Trophoblast cell (in vitro differentiated cells and primary cell): Measurements from ENCODE around the gene SLC6A8.

Experiments
- DNase-seq, 2 donors: peaks; one replicate each; pipeline ENCODE4 v3.0.0-alpha.2; 2016
- H2AFZ ChIP-seq: 2 replicates; pipeline ENCODE4 v1.6.1; 2013; ENCODE audit warnings: low read length, moderate library complexity, mild to moderate bottlenecking; ENCODE audit not compliant: insufficient read depth, poor library complexity
- H2AK5ac ChIP-seq: 2 replicates; pipeline ENCODE4 v1.6.1; 2013; ENCODE audit warnings: mild to moderate bottlenecking, low read length
- H2BK120ac ChIP-seq: 2 replicates; pipeline ENCODE4 v1.6.1; 2013; ENCODE audit warnings: low read length, mild to moderate bottlenecking, moderate library complexity; ENCODE audit not compliant: insufficient read depth, poor library complexity
- H2BK12ac ChIP-seq: 2 replicates; pipeline ENCODE4 v1.6.1; 2013; ENCODE audit warnings: mild to moderate bottlenecking, low read length, moderate library complexity
- H2BK5ac ChIP-seq: 2 replicates; pipeline ENCODE4 v1.6.1; 2013; ENCODE audit warnings: low read length, low read depth, moderate library complexity, mild to moderate bottlenecking; ENCODE audit not compliant: poor library complexity
- H3K14ac ChIP-seq: 2 replicates; pipeline ENCODE4 v1.6.1; 2013; ENCODE audit warnings: mild to moderate bottlenecking, low read length
- H3K18ac ChIP-seq: 2 replicates; pipeline ENCODE4 v1.6.1; 2013; ENCODE audit warnings: mild to moderate bottlenecking, low read length
- H3K23ac ChIP-seq: 2 replicates; pipeline ENCODE4 v1.6.1; 2013; ENCODE audit warnings: low read length
- H3K27ac ChIP-seq: 2 replicates; pipeline ENCODE4 v1.5.1; 2013; ENCODE audit warnings: low read depth, mild to moderate bottlenecking, inconsistent platforms, low read length, moderate library complexity
- H3K27me3 ChIP-seq: 2 replicates; pipeline ENCODE4 v1.6.1; 2013; ENCODE audit warnings: inconsistent platforms, mild to moderate bottlenecking, low read length, moderate library complexity; ENCODE audit not compliant: insufficient read depth
- H3K36me3 ChIP-seq, 2 experiments: 1 replicate in 1 of 2; 2 replicates in 1 of 2; pipeline ENCODE4 v1.6.1; 2013; ENCODE audit warnings: low read length in 2 of 2, mild to moderate bottlenecking in 2 of 2, moderate library complexity in 1 of 2; ENCODE audit not compliant: insufficient read depth in 2 of 2, control insufficient read depth in 1 of 2
- H3K4ac ChIP-seq: 2 replicates; pipeline ENCODE4 v1.6.1; 2013; ENCODE audit warnings: low read depth, mild to moderate bottlenecking, low read length, moderate library complexity
- H3K4me1 ChIP-seq, 2 experiments: 1 replicate in 1 of 2; 2 replicates in 1 of 2; pipeline ENCODE4 v1.6.1; 2013; ENCODE audit warnings: low read length in 2 of 2, mild to moderate bottlenecking in 2 of 2, moderate library complexity in 1 of 2; ENCODE audit not compliant: insufficient read depth in 2 of 2, control insufficient read depth in 1 of 2
- H3K4me2 ChIP-seq: 2 replicates; pipeline ENCODE4 v1.6.1; 2013; ENCODE audit warnings: inconsistent platforms, mild to moderate bottlenecking, low read length, moderate library complexity
- H3K4me3 ChIP-seq: 2 replicates; pipeline ENCODE4 v1.5.1; 2013; ENCODE audit warnings: mild to moderate bottlenecking, low read depth, low read length, inconsistent platforms
- H3K79me1 ChIP-seq: one replicate; pipeline ENCODE4 v1.6.1; 2013; ENCODE audit warnings: low read length
- H3K79me2 ChIP-seq: 2 replicates; pipeline ENCODE4 v1.6.1; 2013; ENCODE audit warnings: low read length, mild to moderate bottlenecking; ENCODE audit not compliant: control insufficient read depth, insufficient read depth, poor library complexity
- H3K9ac ChIP-seq: 2 replicates; pipeline ENCODE4 v1.6.1; 2013; ENCODE audit warnings: mild to moderate bottlenecking, low read length
- H3K9me3 ChIP-seq: 2 replicates; pipeline ENCODE4 v1.6.1; 2013; ENCODE audit warnings: low read depth, mild to moderate bottlenecking, control low read depth, inconsistent platforms, low read length; ENCODE audit not compliant: insufficient read depth
- H4K12ac ChIP-seq: 2 replicates; pipeline ENCODE4 v1.6.1; 2013; ENCODE audit warnings: low read depth, mild to moderate bottlenecking, low read length, moderate library complexity
- H4K8ac ChIP-seq: 2 replicates; pipeline ENCODE4 v1.6.1; 2013; ENCODE audit warnings: low read depth, mild to moderate bottlenecking, low read length, moderate library complexity
- H4K91ac ChIP-seq: one replicate; pipeline ENCODE4 v1.6.1; 2013; ENCODE audit warnings: low read depth, mild to moderate bottlenecking, low read length, moderate library complexity
- WGBS: extraction: QIAGEN DNeasy Blood & Tissue Kit; methylation state at CpG from one replicate; pipeline ENCODE4 v1.1.7; 2013; ENCODE audit warnings: missing lambda C conversion rate; ENCODE audit not compliant: insufficient read length, insufficient coverage; ENCODE audit errors: extremely low coverage; 5-methylcytosine and 5-hydroxymethylcytosine counted together

The SLC6A8 gene

GRCh38 chrX:153738056-153738605 lies 50.4 kb downstream of the SLC6A8 start:
- no peak overlapping the region for H3K9ac ChIP-seq
- no peak overlapping the region for H3K4ac ChIP-seq
- H3K4me1 ChIP-seq, result peaks cover 4% of the 10 kb centered on the region in 2 experiments
- no peak overlapping the region for H4K91ac ChIP-seq
- H3K9me3 ChIP-seq, result peaks cover 4% of the 10 kb centered on the region
- no peak overlapping the region for H2AK5ac ChIP-seq
- H3K18ac ChIP-seq, result no peak overlapping the region
- H2BK5ac ChIP-seq, result no peak overlapping the region
- H3K79me1 ChIP-seq, result no peaks in the 10 kb centered on the region
- no peak overlapping the region for H3K4me2 ChIP-seq
- H4K8ac ChIP-seq, result no peak overlapping the region
- H3K36me3 ChIP-seq, result peaks cover 10% of the 10 kb centered on the region in 2 experiments
- DNase-seq, result no peak
- no peaks in the 10 kb centered on the region for H3K27me3 ChIP-seq
- no peak overlapping the region for H3K23ac ChIP-seq
- no peak overlapping the region for H3K14ac ChIP-seq
- no peak overlapping the region for H3K27ac ChIP-seq
- H4K12ac ChIP-seq, result no peak overlapping the region
- H2BK120ac ChIP-seq, result no peak overlapping the region
- no peak overlapping the region for H3K4me3 ChIP-seq
- H2BK12ac ChIP-seq, result no peak overlapping the region
- WGBS, result no CpG with 5 or more reads among the region's 27 CpGs
- H3K79me2 ChIP-seq, result no peaks in the 10 kb centered on the region
- H2AFZ ChIP-seq, result no peak overlapping the region

GRCh38 chrX:153739754-153740486 lies 52.2 kb downstream of the SLC6A8 start:
- peaks cover 2% of the 10 kb centered on the region for H3K79me1 ChIP-seq
- H3K79me2 ChIP-seq, result no peaks in the 10 kb centered on the region
- no peak overlapping the region for H3K27ac ChIP-seq
- H3K27me3 ChIP-seq, result no peaks in the 10 kb centered on the region
- no peak overlapping the region for H2BK5ac ChIP-seq
- no peak overlapping the region for H3K18ac ChIP-seq
- no peak overlapping the region for H2BK12ac ChIP-seq
- no peak overlapping the region for H2BK120ac ChIP-seq
- no peak overlapping the region for H3K14ac ChIP-seq
- H4K12ac ChIP-seq, result no peak overlapping the region
- no peak overlapping the region for H3K4me2 ChIP-seq
- no peak overlapping the region for H3K4me3 ChIP-seq
- no peak overlapping the region for H2AFZ ChIP-seq
- H4K91ac ChIP-seq, result no peak overlapping the region
- WGBS, result no CpG with 5 or more reads among the region's 29 CpGs
- H3K4ac ChIP-seq, result no peak overlapping the region
- peak; percentile 87 to 89 for DNase-seq
- no peak overlapping the region for H2AK5ac ChIP-seq
- H3K36me3 ChIP-seq, result peaks cover 10% of the 10 kb centered on the region in 2 experiments
- peaks cover 13 to 16% of the 10 kb centered on the region in 2 experiments for H3K4me1 ChIP-seq
- peaks cover 4% of the 10 kb centered on the region for H3K9me3 ChIP-seq
- H4K8ac ChIP-seq, result no peak overlapping the region
- H3K9ac ChIP-seq, result no peak overlapping the region
- no peak overlapping the region for H3K23ac ChIP-seq

GRCh38 chrX:153740631-153741222 lies 53.0 kb downstream of the SLC6A8 start:
- Histone ChIP-seq H3K4me2 (no peak overlapping the region), H4K8ac (no peak overlapping the region), H3K4me3 (no peak overlapping the region), H2BK12ac (no peak overlapping the region), H3K79me1 (peaks cover 2% of the 10 kb centered on the region), H3K4me1 (peaks cover 13 to 16% of the 10 kb centered on the region in 2 experiments), H2BK120ac (no peak overlapping the region), H2AFZ (no peak overlapping the region), H3K79me2 (no peaks in the 10 kb centered on the region), H3K27me3 (no peaks in the 10 kb centered on the region), H4K12ac (no peak overlapping the region), H3K23ac (no peak overlapping the region), H3K9me3 (peaks cover 4% of the 10 kb centered on the region), H4K91ac (no peak overlapping the region), H3K36me3 (peaks cover 10% of the 10 kb centered on the region in 2 experiments), H3K27ac (no peak overlapping the region), H3K9ac (no peak overlapping the region), H3K4ac (no peak overlapping the region), H2AK5ac (no peak overlapping the region), H3K14ac (no peak overlapping the region), H3K18ac (no peak overlapping the region), H2BK5ac (no peak overlapping the region)
- no CpG with 5 or more reads among the region's 16 CpGs for WGBS
- DNase-seq, result no peak

- no peak for DNase-seq
- Histone ChIP-seq H2BK120ac (no peak overlapping the region), H4K8ac (no peak overlapping the region), H4K91ac (no peak overlapping the region), H3K4me1 (peaks cover 13 to 16% of the 10 kb centered on the region in 2 experiments), H3K4ac (no peak overlapping the region), H3K9me3 (peaks cover 4% of the 10 kb centered on the region), H2BK5ac (no peak overlapping the region), H3K79me2 (no peaks in the 10 kb centered on the region), H3K4me2 (no peak overlapping the region), H3K36me3 (peaks cover 10% of the 10 kb centered on the region in 2 experiments), H3K79me1 (peaks cover 2% of the 10 kb centered on the region), H3K27ac (no peak overlapping the region), H3K23ac (no peak overlapping the region), H2BK12ac (no peak overlapping the region), H2AFZ (no peak overlapping the region), H2AK5ac (no peak overlapping the region), H3K9ac (no peak overlapping the region), H3K14ac (no peak overlapping the region), H3K18ac (no peak overlapping the region), H3K4me3 (no peak overlapping the region), H3K27me3 (no peaks in the 10 kb centered on the region), H4K12ac (no peak overlapping the region)
- no CpG with 5 or more reads among the region's 14 CpGs for WGBS
Observed at GRCh38 chrX:153741446-153741845, 53.7 kb downstream of the SLC6A8 start.
